PFSK-1 (cell line): ENCODE measurements around the gene NRXN3.

Experiments used
- FOXP2 ChIP-seq: optimal IDR thresholded peaks from 2 replicates; pipeline ENCODE3; 2011; ENCODE audit warnings: borderline replicate concordance, control low read depth, inconsistent platforms; ENCODE audit not compliant: insufficient read depth; ENCODE audit errors: extremely low read length, extremely low read depth
- POLR2AphosphoS5 ChIP-seq: IDR thresholded peaks from 2 replicates; pipeline ENCODE4 v1.6.1; 2012; ENCODE audit warnings: low read depth, mild to moderate bottlenecking, control low read depth, low read length, moderate library complexity
- REST ChIP-seq, 2 experiments: IDR thresholded peaks; 2 replicates each; pipeline versions ENCODE4 v1.6.1 to v1.8.0; 2011 to 2012; ENCODE audit warnings: low read depth in 2 of 2, low read length in 2 of 2, control low read depth in 1 of 2, inconsistent platforms in 1 of 2, mild to moderate bottlenecking in 1 of 2, moderate library complexity in 1 of 2; ENCODE audit not compliant: insufficient read depth in 1 of 2
- SIN3A ChIP-seq: IDR thresholded peaks from 2 replicates; pipeline ENCODE4 v1.6.1; 2012; ENCODE audit warnings: mild to moderate bottlenecking, low read length, moderate library complexity, borderline replicate concordance; ENCODE audit not compliant: insufficient read depth
- TAF1 ChIP-seq: IDR thresholded peaks from 2 replicates; pipeline ENCODE4 v1.6.1; 2012; ENCODE audit warnings: low read length, control low read depth, borderline replicate concordance; ENCODE audit not compliant: insufficient read depth

NRXN3 gene

GRCh38 chr14:78746086-78746595 lies 576.0 kb downstream of the NRXN3 start:
- TF ChIP-seq FOXP2: no peak
- no peak for TF ChIP-seq REST (IDR thresholded peaks at IDR 0.05; ENCODE audit: insufficient read depth in 1 of 2, low read depth in 2 of 2, low read length in 2 of 2)
- TF ChIP-seq SIN3A: no peak
- no peak for TF ChIP-seq POLR2AphosphoS5
- TF ChIP-seq TAF1: no peak

GRCh38 chr14:78747813-78748212 lies 577.6 kb downstream of the NRXN3 start:
- TF ChIP-seq SIN3A (no peak), POLR2AphosphoS5 (no peak), REST (IDR thresholded peaks at IDR 0.05; ENCODE audit: insufficient read depth in 1 of 2, low read depth in 2 of 2, low read length in 2 of 2) (no peak), FOXP2 (no peak), TAF1 (no peak)

GRCh38 chr14:78752518-78753188 lies 582.5 kb downstream of the NRXN3 start:
- TF ChIP-seq FOXP2: no peak
- no peak for TF ChIP-seq POLR2AphosphoS5
- TF ChIP-seq SIN3A: no peak
- TF ChIP-seq TAF1: no peak
- no peak for TF ChIP-seq REST (IDR thresholded peaks at IDR 0.05; ENCODE audit: insufficient read depth in 1 of 2, low read depth in 2 of 2, low read length in 2 of 2)

GRCh38 chr14:78754059-78754458 lies 583.9 kb downstream of the NRXN3 start:
- TF ChIP-seq POLR2AphosphoS5 (no peak), REST (IDR thresholded peaks at IDR 0.05; ENCODE audit: insufficient read depth in 1 of 2, low read depth in 2 of 2, low read length in 2 of 2) (no peak), TAF1 (no peak), FOXP2 (no peak), SIN3A (no peak)
